Mesenteric fat pad (tissue), 1 donor: ENCODE data around the gene CACFD1. TPM values are rescaled to one million over a fixed set of nuclear protein-coding genes. Genes with fewer than 3 reads are reported as not detected.

ENCODE experiments used
- DNase-seq: peaks from one replicate; pipeline ENCODE4 v3.0.0-alpha.2; 2020; ENCODE audit warnings: low spot score
- total RNA-seq: library from RNA; stranded (reverse); fragmentation: NEBNext Ultra II Directional; extraction: Animal tissue kit (Norgen Biotek cat#: 25700); gene quantifications from one replicate; pipeline ENCODE4 v1.2.1, GENCODE V29; 2021
- donor health status: DM: yes; HTN: yes; CAD: no.

The CACFD1 gene
- total RNA-seq, 1 donor from 2014 or later = 9.3 TPM

GRCh38 chr9:133496861-133497842 lies 37.4 kb downstream of the CACFD1 start:
- DNase-seq = no peak

- no peak for DNase-seq
Measured at GRCh38 chr9:133499132-133499891, 39.5 kb downstream of the CACFD1 start.

- no peak for DNase-seq
Measured at GRCh38 chr9:133499892-133500270, 40.1 kb downstream of the CACFD1 start.

- no peak for DNase-seq
Measured at GRCh38 chr9:133502112-133502511, 42.3 kb downstream of the CACFD1 start.

- no peak for DNase-seq
Measured at GRCh38 chr9:133505186-133505830, 45.5 kb downstream of the CACFD1 start.

GRCh38 chr9:133505901-133506652 lies 46.3 kb downstream of the CACFD1 start:
- DNase-seq = no peak

- DNase-seq = no peak
Measured at GRCh38 chr9:133506653-133507038, 46.9 kb downstream of the CACFD1 start.

GRCh38 chr9:133507246-133507965 lies 47.6 kb downstream of the CACFD1 start:
- DNase-seq = no peak

- DNase-seq = no peak
Measured at GRCh38 chr9:133508046-133508445, 48.3 kb downstream of the CACFD1 start.

GRCh38 chr9:133509179-133510083 lies 49.7 kb downstream of the CACFD1 start:
- DNase-seq = no peak

GRCh38 chr9:133510926-133511505 lies 51.2 kb downstream of the CACFD1 start:
- no peak for DNase-seq

- no peak for DNase-seq
Measured at GRCh38 chr9:133511607-133512006, 51.8 kb downstream of the CACFD1 start.

- DNase-seq = no peak
Measured at GRCh38 chr9:133512253-133513213, 52.8 kb downstream of the CACFD1 start.

GRCh38 chr9:133513214-133514100 lies 53.7 kb downstream of the CACFD1 start:
- DNase-seq = no peak

GRCh38 chr9:133514460-133515239 lies 54.9 kb downstream of the CACFD1 start:
- no peak for DNase-seq

- no peak for DNase-seq
Measured at GRCh38 chr9:133515240-133515610, 55.4 kb downstream of the CACFD1 start.
